Neural crest cell (in vitro differentiated cells): ENCODE data around the gene RFC2. TPM values are rescaled to one million over a fixed set of nuclear protein-coding genes. Genes with fewer than 3 reads are reported as not detected.

Experiments
- DNase-seq: peaks from one replicate; pipeline ENCODE4 v3.0.0; 2021; ENCODE audit warnings: low read depth, mixed read lengths, low spot score
- H3K27ac Mint-ChIP-seq: one replicate; pipeline ENCODE4 v1.8.0; 2021; ENCODE audit warnings: mild to moderate bottlenecking, mixed read lengths; ENCODE audit not compliant: unreplicated experiment
- H3K27me3 Mint-ChIP-seq: 2 replicates; pipeline ENCODE4 v1.8.0; 2021; ENCODE audit warnings: low read depth, mild to moderate bottlenecking, mixed read lengths
- H3K36me3 Mint-ChIP-seq: 2 replicates; pipeline ENCODE4 v1.8.0; 2021; ENCODE audit warnings: low read depth, mild to moderate bottlenecking, mixed read lengths
- H3K4me1 Mint-ChIP-seq: 2 replicates; pipeline ENCODE4 v1.8.0; 2021; ENCODE audit warnings: mixed read lengths
- H3K4me3 Mint-ChIP-seq: one replicate; pipeline ENCODE4 v1.8.0; 2021; ENCODE audit warnings: mild to moderate bottlenecking, mixed read lengths
- H3K9me3 Mint-ChIP-seq: 2 replicates; pipeline ENCODE4 v1.8.0; 2021; ENCODE audit warnings: mixed read lengths
- CTCF ChIP-seq: fragments of 200-600 bp; sonication (generic); conservative IDR thresholded peaks from 2 replicates; pipeline ENCODE4 v1.5.0; 2021; ENCODE audit warnings: antibody characterized with exemption, mild to moderate bottlenecking
- total RNA-seq: library from RNA; stranded (reverse); gene quantifications from 2 replicates; pipeline ENCODE4 v1.2.1, GENCODE V29; 2021

RFC2 gene
- total RNA-seq, 1 donor from 2014 or later, result 77.0 TPM

GRCh38 chr7:74219416-74219815, 34.8 kb downstream of the RFC2 start:
- no peak for TF ChIP-seq CTCF
- Mint-ChIP-seq H3K4me3 (no peak overlapping the region), H3K9me3 (no peaks in the 10 kb centered on the region), H3K27ac (no peak overlapping the region), H3K36me3 (no peaks in the 10 kb centered on the region), H3K4me1 (no peaks in the 10 kb centered on the region), H3K27me3 (no peaks in the 10 kb centered on the region)
- no peak for DNase-seq

GRCh38 chr7:74218343-74218698, 35.9 kb downstream of the RFC2 start:
- no peak overlapping the region for H3K27ac Mint-ChIP-seq
- TF ChIP-seq CTCF, result no peak
- H3K4me1 Mint-ChIP-seq, result no peaks in the 10 kb centered on the region
- H3K4me3 Mint-ChIP-seq, result no peak overlapping the region
- no peaks in the 10 kb centered on the region for H3K9me3 Mint-ChIP-seq
- H3K27me3 Mint-ChIP-seq, result no peaks in the 10 kb centered on the region
- no peaks in the 10 kb centered on the region for H3K36me3 Mint-ChIP-seq
- DNase-seq, result no peak

- Mint-ChIP-seq H3K27me3 (no peaks in the 10 kb centered on the region), H3K4me1 (no peaks in the 10 kb centered on the region), H3K27ac (peak overlapping the region; percentile 62), H3K36me3 (no peaks in the 10 kb centered on the region), H3K9me3 (no peaks in the 10 kb centered on the region), H3K4me3 (no peak overlapping the region)
- no peak for DNase-seq
- no peak for TF ChIP-seq CTCF
Measured at GRCh38 chr7:74217455-74218342, 36.5 kb downstream of the RFC2 start.

- Mint-ChIP-seq H3K4me1 (no peaks in the 10 kb centered on the region), H3K36me3 (no peaks in the 10 kb centered on the region), H3K27ac (no peak overlapping the region), H3K4me3 (no peak overlapping the region), H3K9me3 (no peaks in the 10 kb centered on the region), H3K27me3 (no peaks in the 10 kb centered on the region)
- no peak for DNase-seq
- no peak for TF ChIP-seq CTCF
Measured at GRCh38 chr7:74216361-74216761, 37.8 kb downstream of the RFC2 start.

GRCh38 chr7:74215921-74216320, 38.3 kb downstream of the RFC2 start:
- no peaks in the 10 kb centered on the region for H3K27me3 Mint-ChIP-seq
- no peaks in the 10 kb centered on the region for H3K4me1 Mint-ChIP-seq
- no peaks in the 10 kb centered on the region for H3K9me3 Mint-ChIP-seq
- no peak for DNase-seq
- no peak overlapping the region for H3K4me3 Mint-ChIP-seq
- H3K27ac Mint-ChIP-seq, result no peak overlapping the region
- TF ChIP-seq CTCF, result no peak
- H3K36me3 Mint-ChIP-seq, result no peaks in the 10 kb centered on the region
